GM12878 (cell line): Measurements from ENCODE around the gene SLC6A20. TPM values are rescaled to one million over a fixed set of nuclear protein-coding genes. Genes with fewer than 3 reads are reported as not detected.

Experiments used
- ATAC-seq: fragments of 200-7000 bp; cut with Tn5 transposase; 3 replicates; pipeline ENCODE4 v1.9.1; 2020; ENCODE audit warnings: mild to moderate bottlenecking, moderate library complexity
- BruUV-seq: library from RNA; stranded (reverse); fragments of 400-500 nt; replicated peaks from 2 replicates; lab custom pipeline; 2021; lab: Mats Ljungman, UMichigan
- CTCF ChIA-PET: fragments of 300-600 bp; sonication (Branson Sonifier 250); formaldehyde crosslinking; extraction: SDS; loops from one replicate; lab custom pipeline; 2021; ENCODE audit warnings: inconsistent platforms; lab: Yijun Ruan, JAX
- POLR2A ChIA-PET: fragments of 350-600 bp; formaldehyde crosslinking; extraction: SDS; loops from one replicate; lab custom pipeline; 2021; ENCODE audit warnings: inconsistent platforms; lab: Charles Lee
- RAD21 ChIA-PET: fragments of 300-600 bp; sonication (Branson Sonifier 250); formaldehyde crosslinking; loops from one replicate; lab custom pipeline; 2023; ENCODE audit warnings: antibody characterized with exemption; ENCODE audit not compliant: unreplicated experiment; lab: Charles Lee
- SMC1A ChIA-PET: fragments of 300-600 bp; sonication (Branson Sonifier 250); formaldehyde crosslinking; loops from one replicate; lab custom pipeline; 2023; ENCODE audit not compliant: unreplicated experiment, uncharacterized antibody; lab: Charles Lee
- DNase-seq: peaks from one replicate; pipeline ENCODE4 v3.0.0-alpha.2; 2011; ENCODE audit warnings: low read depth, low spot score
- FAIRE-seq: peaks from 3 replicates; lab custom pipeline; 2011; peaks lifted over from hg19 to GRCh38; lab: Jason Lieb, UNC
- H2AFZ ChIP-seq: 2 replicates; pipeline ENCODE4 v1.6.0; 2011; ENCODE audit warnings: low read depth, low read length, control low read depth; ENCODE audit not compliant: control insufficient read depth
- H3K27ac ChIP-seq: 2 replicates; pipeline ENCODE4 v1.5.1; 2011; ENCODE audit warnings: control low read depth; ENCODE audit not compliant: control insufficient read depth, insufficient read depth
- H3K27me3 ChIP-seq, 2 experiments: replicated peaks in 1 of 2; 2 replicates each; pipeline versions ENCODE4 v1.6.0 to v1.6.1; 2011; ENCODE audit warnings: low read length in 1 of 2; ENCODE audit not compliant: control insufficient read depth in 2 of 2, insufficient read depth in 2 of 2
- H3K36me3 ChIP-seq, 2 experiments: 2 replicates each; pipeline ENCODE4 v1.5.1; 2011; ENCODE audit warnings: low read length in 1 of 2; ENCODE audit not compliant: control insufficient read depth in 2 of 2, insufficient read depth in 2 of 2
- H3K4me1 ChIP-seq: 2 replicates; pipeline ENCODE4 v1.6.1; 2011; ENCODE audit warnings: mild to moderate bottlenecking, low read length, moderate library complexity, mixed read lengths; ENCODE audit not compliant: control insufficient read depth, insufficient read depth
- H3K4me2 ChIP-seq: 2 replicates; pipeline ENCODE4 v1.6.0; 2011; ENCODE audit warnings: control low read depth; ENCODE audit not compliant: control insufficient read depth, insufficient read depth
- H3K4me3 ChIP-seq: fragments of 200-600 bp; sonication (generic); 2 replicates; pipeline ENCODE4 v1.5.1; 2016
- H3K79me2 ChIP-seq: 2 replicates; pipeline ENCODE4 v1.6.0; 2011; ENCODE audit warnings: low read length; ENCODE audit not compliant: control insufficient read depth, insufficient read depth
- H3K9ac ChIP-seq: 2 replicates; pipeline ENCODE4 v1.8.0; 2011; ENCODE audit warnings: low read length, control low read depth, mixed read lengths; ENCODE audit not compliant: control insufficient read depth, insufficient read depth
- H3K9me3 ChIP-seq: replicated peaks from 3 replicates; pipeline ENCODE4 v1.5.1; 2011; ENCODE audit warnings: mild to moderate bottlenecking, low read length; ENCODE audit not compliant: control insufficient read depth, insufficient read depth
- H4K20me1 ChIP-seq: 2 replicates; pipeline ENCODE4 v1.6.0; 2011; ENCODE audit not compliant: control insufficient read depth, insufficient read depth
- BCL3 ChIP-seq: IDR thresholded peaks from 2 replicates; pipeline ENCODE4 v1.6.1; 2011; ENCODE audit warnings: borderline replicate concordance, low read depth, mild to moderate bottlenecking, moderate library complexity, low read length; ENCODE audit not compliant: insufficient read depth, poor library complexity, severe bottlenecking
- E2F4 ChIP-seq: IDR thresholded peaks from 2 replicates; pipeline ENCODE4 v1.6.1; 2012; ENCODE audit warnings: low read depth, low read length, improper control_type of control experiment
- HDAC2 ChIP-seq: fragments of 200-600 bp; sonication (generic); IDR thresholded peaks from 2 replicates; pipeline ENCODE4 v1.6.1; 2017
- KLF5 ChIP-seq: fragments of 450-650 bp; IDR thresholded peaks from 2 replicates; pipeline ENCODE4 v1.6.1; 2014; ENCODE audit warnings: mild to moderate bottlenecking; ENCODE audit not compliant: partially characterized antibody
- NFYB ChIP-seq: IDR thresholded peaks from 2 replicates; pipeline ENCODE4 v1.6.1; 2011; ENCODE audit warnings: low read depth, mild to moderate bottlenecking, low read length, improper control_type of control experiment, moderate library complexity; ENCODE audit not compliant: insufficient read depth
- PAX5 ChIP-seq: IDR thresholded peaks from 2 replicates; pipeline ENCODE4 v1.6.1; 2011; ENCODE audit warnings: low read depth, low read length, borderline replicate concordance
- SMARCA5 ChIP-seq: fragments of 450-650 bp; IDR thresholded peaks from 2 replicates; pipeline ENCODE4 v1.6.1; 2017; ENCODE audit warnings: mild to moderate bottlenecking
- SREBF2 ChIP-seq: IDR thresholded peaks from 2 replicates; pipeline ENCODE4 v1.6.1; 2012; ENCODE audit warnings: mild to moderate bottlenecking, low read length
- ZSCAN29 ChIP-seq: fragments of 450-650 bp; IDR thresholded peaks from 2 replicates; pipeline ENCODE4 v1.6.1; 2017; ENCODE audit warnings: mild to moderate bottlenecking, moderate library complexity
- ZZZ3 ChIP-seq: IDR thresholded peaks from 2 replicates; pipeline ENCODE4 v1.6.1; 2011; ENCODE audit warnings: low read depth; ENCODE audit not compliant: control insufficient read depth, insufficient read length
- WGBS: methylation state at CpG from one replicate; pipeline ENCODE4 v1.1.6; 2016; ENCODE audit warnings: low lambda C conversion rate; ENCODE audit not compliant: insufficient replicate concordance, insufficient coverage; ENCODE audit errors: missing lambda C conversion rate; 5-methylcytosine and 5-hydroxymethylcytosine counted together
- in situ Hi-C: fragments of 300-500 bp; cut with MboI; formaldehyde crosslinking; loops from 9 replicates; pipeline ENCODE4 v1.14.3; 2018; ENCODE audit warnings: mixed read lengths
- intact Hi-C: fragments of 100-400 bp; cut with micrococcal nuclease; formaldehyde crosslinking; loops from one replicate; pipeline ENCODE4 v1.14.2; 2022; ENCODE audit not compliant: unreplicated experiment
- polyA plus RNA-seq, 11 experiments: library from polyadenylated mRNA; depleted of rRNA in 4 of 11; unstranded in 6 of 11; stranded (reverse) in 5 of 11; fragments of >200 nt; fragmentation: Nextera tagmentation in 4 of 11; fragmentation: Illumina TruSeq in 1 of 11; extraction: Ambion mirVana in 4 of 11; extraction: Trizol in 1 of 11; gene quantifications; 1 replicate in 1 of 11; 2 replicates in 10 of 11; pipeline versions ENCODE4 v1.2.1 to v1.2.3, GENCODE V29; 2011 to 2016; ENCODE audit warnings: inconsistent platforms in 2 of 11, missing spikeins in 2 of 11, low read depth in 1 of 11
- total RNA-seq, 4 experiments: library from RNA; depleted of rRNA in 3 of 4; stranded (reverse); fragments of >200 nt in 3 of 4; fragmentation: Illumina TruSeq in 1 of 4; extraction: Trizol in 1 of 4; gene quantifications; 2 replicates each; pipeline versions ENCODE4 v1.2.1 to v1.2.3, GENCODE V29; 2013 to 2021

The SLC6A20 gene
- total and polyA plus RNA-seq, 10 of the 15 experiments (the other 5 are each of a cell fraction or from before 2014, with no cell fraction given), result 0.31 to 4.1 (median 1.1) TPM

- ATAC-seq (no peak), DNase-seq (no peak), FAIRE-seq (no peak)
- in situ Hi-C loops, result no loop called here
- no TSS peak for BruUV-seq
- no peak overlapping the region for H3K9ac ChIP-seq
- no peak overlapping the region for H3K4me2 ChIP-seq
- no peaks in the 10 kb centered on the region; the same call in 2 of the 3 replicates for H3K9me3 ChIP-seq
- ChIA-PET CTCF (no interaction called here), RAD21 (no interaction called here), POLR2A (no interaction called here), SMC1A (no interaction called here)
- no peaks in the 10 kb centered on the region for H3K36me3 ChIP-seq
- no peak overlapping the region for H2AFZ ChIP-seq
- H3K4me1 ChIP-seq, result no peaks in the 10 kb centered on the region
- TF ChIP-seq ZZZ3, result no peak
- TF ChIP-seq SMARCA5, result no peak
- TF ChIP-seq SREBF2, result no peak
- no peak for TF ChIP-seq KLF5
- no peak for TF ChIP-seq E2F4
- no peak for TF ChIP-seq ZSCAN29
- no peak for TF ChIP-seq NFYB
- no peak for TF ChIP-seq PAX5
- no peak for TF ChIP-seq BCL3
- no peak for TF ChIP-seq HDAC2
- H3K4me3 ChIP-seq, result no peak overlapping the region
- WGBS, result 100% methylated on average over 2 of the region's 2 CpGs
- H3K27ac ChIP-seq, result no peak overlapping the region
- no peaks in the 10 kb centered on the region for H3K79me2 ChIP-seq
- intact Hi-C loops, result no loop called here
- no peaks in the 10 kb centered on the region for H4K20me1 ChIP-seq
- H3K27me3 ChIP-seq, result peaks cover 0 to 7% of the 10 kb centered on the region in 2 experiments; a peak in 1 of 4 replicates
Measured at GRCh38 chr3:45787551-45787950, 8.8 kb downstream of the SLC6A20 start.
